Measurements from ENCODE around the gene SPTBN2.

Gene SPTBN2

DNA sequence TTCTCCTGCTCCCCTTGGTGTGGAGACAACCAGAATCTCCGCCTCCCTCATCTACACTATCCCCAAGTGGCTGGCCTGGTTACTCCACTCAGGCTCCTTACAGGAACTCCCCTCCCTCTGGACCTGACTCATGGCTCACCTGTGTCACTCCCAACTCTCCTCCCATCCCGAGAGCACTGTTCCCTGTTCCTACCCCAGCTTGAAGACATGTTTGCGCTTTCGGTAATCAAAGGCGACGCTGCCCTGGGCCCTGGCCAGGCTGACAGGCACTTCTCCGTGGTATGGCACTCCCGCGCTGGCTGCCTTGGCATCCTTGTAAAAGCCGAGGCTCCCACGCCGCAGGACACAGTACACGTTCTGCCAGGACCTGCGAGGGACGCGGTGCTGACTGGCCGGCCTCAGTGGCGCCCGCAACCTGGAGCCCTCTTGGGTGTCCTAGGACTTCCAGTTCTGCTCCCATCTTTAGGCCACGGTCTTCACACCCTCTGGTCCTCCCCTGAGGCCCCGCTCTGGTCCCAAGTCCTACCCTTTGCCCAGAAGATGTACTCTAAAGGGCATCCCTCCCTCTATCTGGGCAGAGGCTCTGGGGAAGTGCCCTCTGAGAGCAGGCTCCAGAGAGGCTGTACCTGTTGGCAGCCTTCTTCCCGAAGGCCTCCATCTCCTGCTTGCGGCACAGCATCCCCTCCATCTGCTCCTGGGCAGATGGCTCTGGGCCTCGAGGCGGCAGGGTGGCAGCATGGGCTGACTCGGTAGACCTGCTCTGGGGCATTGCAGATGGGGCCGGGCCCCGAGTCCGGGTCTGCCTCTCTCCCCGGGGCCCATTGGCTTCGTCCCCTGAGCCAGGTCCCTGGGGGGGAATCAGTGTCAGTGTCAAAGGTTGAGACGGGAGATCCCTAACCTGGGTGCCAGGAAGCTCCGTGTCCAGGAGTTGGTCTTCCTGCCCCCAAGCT is 41.9 kb downstream of the SPTBN2 start:
- Histone ChIP-seq H3K27me3 (ENCODE audit: control insufficient read depth in 5 of 5, insufficient read depth in 4 of 5, low read length in 5 of 5) (peaks cover 0 to 3% (median 0%) of the 10 kb centered on the region in 5 donors), H3K27ac (ENCODE audit: low read depth, low read length) (no peak overlapping the region), H3K9ac (ENCODE audit: low read length in 5 of 5) (no peak overlapping the region), H3K4me1 (ENCODE audit: control insufficient read depth in 5 of 5, insufficient read depth in 5 of 5, low read length in 5 of 5) (no peaks in the 10 kb centered on the region), H3K9me3 (ENCODE audit: control insufficient read depth in 5 of 5, low read length in 5 of 5) (no peaks in the 10 kb centered on the region), H3K4me3 (ENCODE audit: low read depth in 1 of 5, low read length in 5 of 5) (no peak overlapping the region), H3K36me3 (ENCODE audit: control insufficient read depth in 5 of 5, insufficient read depth in 5 of 5, low read length in 5 of 5) (peaks cover 0 to 8% (median 0%) of the 10 kb centered on the region in 5 donors)

DNA sequence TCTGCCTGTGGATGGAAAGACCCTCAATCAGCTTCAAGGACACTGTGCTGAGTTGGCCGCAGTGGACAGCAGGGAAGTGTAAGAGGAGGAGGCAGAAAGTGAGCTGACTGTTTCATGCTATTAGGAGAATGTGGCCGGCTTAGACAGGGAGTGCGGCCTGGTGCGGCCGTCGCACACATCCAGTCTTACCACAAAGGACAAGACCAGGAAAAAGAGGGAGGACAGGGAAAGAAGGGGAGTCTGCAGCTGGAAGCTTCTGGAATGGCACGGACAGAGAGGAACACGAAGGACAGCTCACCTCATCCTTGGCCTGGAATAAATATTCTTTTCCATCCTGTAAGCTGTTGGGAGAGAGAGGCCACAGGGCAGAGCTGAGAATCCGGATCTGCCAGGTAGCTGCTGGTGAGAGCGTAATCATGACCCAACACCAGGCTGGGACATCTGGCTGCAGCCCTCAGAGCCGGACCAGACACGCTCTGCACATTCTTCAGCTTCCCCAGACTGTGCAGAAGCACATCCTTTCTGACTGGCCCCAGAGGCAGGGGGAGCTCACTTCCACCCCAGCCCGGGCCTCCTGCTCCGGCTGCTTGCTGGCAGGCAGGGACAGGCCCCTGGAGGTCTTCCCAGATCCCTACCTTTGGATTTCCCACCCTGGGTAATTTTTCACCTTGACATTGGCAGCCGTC is 42.8 kb downstream of the SPTBN2 start:
- H3K27me3 ChIP-seq (ENCODE audit: control insufficient read depth in 5 of 5, insufficient read depth in 4 of 5, low read length in 5 of 5), result peaks cover 0 to 3% (median 0%) of the 10 kb centered on the region in 5 donors
- H3K36me3 ChIP-seq (ENCODE audit: control insufficient read depth in 5 of 5, insufficient read depth in 5 of 5, low read length in 5 of 5), result peaks cover 0 to 5% (median 0%) of the 10 kb centered on the region in 5 donors
- H3K9ac ChIP-seq (ENCODE audit: low read length in 5 of 5), result no peak overlapping the region
- H3K4me1 ChIP-seq (ENCODE audit: control insufficient read depth in 5 of 5, insufficient read depth in 5 of 5, low read length in 5 of 5), result no peaks in the 10 kb centered on the region
- H3K9me3 ChIP-seq (ENCODE audit: control insufficient read depth in 5 of 5, low read length in 5 of 5), result no peaks in the 10 kb centered on the region
- H3K27ac ChIP-seq (ENCODE audit: low read depth, low read length), result no peak overlapping the region
- H3K4me3 ChIP-seq (ENCODE audit: low read depth in 1 of 5, low read length in 5 of 5), result no peak overlapping the region

DNA sequence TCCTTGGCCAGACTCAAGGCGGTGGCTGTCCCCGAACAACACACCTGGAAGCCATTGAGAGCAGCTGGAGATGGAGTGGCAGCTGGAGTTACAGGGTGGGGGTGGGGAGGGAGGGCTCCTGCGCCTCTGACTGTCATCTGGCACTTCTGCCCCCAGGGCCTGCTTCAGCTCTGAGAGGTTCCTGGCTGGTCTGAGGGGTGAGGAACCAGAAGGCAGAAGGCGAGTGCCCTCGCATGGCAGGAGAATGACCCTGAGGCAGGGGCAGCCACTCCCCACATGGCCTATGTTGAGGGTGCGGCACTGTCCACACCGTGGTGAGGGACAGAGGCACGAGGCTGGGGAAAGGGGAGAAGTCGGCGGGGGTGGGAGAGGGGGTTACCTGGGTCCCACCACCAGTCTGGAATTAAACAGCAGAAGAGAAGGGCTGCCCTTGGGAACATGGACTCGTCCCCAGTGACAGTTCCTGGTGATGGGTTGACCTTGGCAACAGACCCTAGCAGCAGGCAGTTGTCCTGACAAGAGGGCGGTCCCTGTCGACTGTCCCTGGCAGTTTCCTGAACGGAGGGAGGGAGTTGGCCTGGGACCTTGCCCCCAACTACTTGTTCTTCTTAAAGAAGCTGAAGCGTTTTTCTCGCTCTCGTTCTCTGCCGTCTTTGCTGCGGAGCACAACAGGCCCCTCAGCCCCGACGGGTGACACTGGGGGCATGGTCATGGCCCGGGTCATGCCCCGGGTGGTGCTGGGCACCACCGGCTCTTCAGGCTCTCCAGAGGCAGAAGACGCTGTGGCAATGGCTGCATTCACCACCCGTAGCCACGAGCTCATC is 43.5 kb downstream of the SPTBN2 start:
- H3K9me3 ChIP-seq (ENCODE audit: control insufficient read depth in 5 of 5, low read length in 5 of 5), result no peaks in the 10 kb centered on the region
- H3K27me3 ChIP-seq (ENCODE audit: control insufficient read depth in 5 of 5, insufficient read depth in 4 of 5, low read length in 5 of 5), result peaks cover 0 to 3% (median 0%) of the 10 kb centered on the region in 5 donors
- H3K27ac ChIP-seq (ENCODE audit: low read depth, low read length), result no peak overlapping the region
- peaks cover 0 to 3% (median 0%) of the 10 kb centered on the region in 5 donors for H3K36me3 ChIP-seq (ENCODE audit: control insufficient read depth in 5 of 5, insufficient read depth in 5 of 5, low read length in 5 of 5)
- H3K9ac ChIP-seq (ENCODE audit: low read length in 5 of 5), result no peak overlapping the region
- no peak overlapping the region for H3K4me3 ChIP-seq (ENCODE audit: low read depth in 1 of 5, low read length in 5 of 5)
- H3K4me1 ChIP-seq (ENCODE audit: control insufficient read depth in 5 of 5, insufficient read depth in 5 of 5, low read length in 5 of 5), result no peaks in the 10 kb centered on the region

DNA sequence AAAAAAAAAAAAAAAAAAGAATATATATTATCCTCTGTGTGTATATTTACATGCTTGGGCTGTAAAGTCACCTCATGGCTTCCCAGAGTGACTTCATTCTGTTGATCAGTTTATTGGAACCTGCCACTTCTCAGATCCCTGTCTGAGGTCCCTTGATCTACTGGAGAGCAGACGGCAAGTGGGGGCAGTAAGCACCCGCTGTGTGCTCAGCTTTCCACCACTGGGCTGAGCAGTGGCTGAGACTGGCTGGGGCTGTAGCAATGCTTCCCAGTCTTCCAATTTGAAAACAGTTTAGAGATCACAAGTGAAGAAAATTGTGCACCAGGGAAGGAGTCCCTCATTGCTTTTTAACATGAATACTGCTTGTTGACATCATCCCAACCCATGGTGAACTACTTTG is 44.4 kb downstream of the SPTBN2 start:
- peaks cover 0 to 3% (median 0%) of the 10 kb centered on the region in 5 donors for H3K27me3 ChIP-seq (ENCODE audit: control insufficient read depth in 5 of 5, insufficient read depth in 4 of 5, low read length in 5 of 5)
- H3K9ac ChIP-seq (ENCODE audit: low read length in 5 of 5), result no peak overlapping the region
- H3K36me3 ChIP-seq (ENCODE audit: control insufficient read depth in 5 of 5, insufficient read depth in 5 of 5, low read length in 5 of 5), result peaks cover 0 to 3% (median 0%) of the 10 kb centered on the region in 5 donors
- no peaks in the 10 kb centered on the region for H3K4me1 ChIP-seq (ENCODE audit: control insufficient read depth in 5 of 5, insufficient read depth in 5 of 5, low read length in 5 of 5)
- H3K4me3 ChIP-seq (ENCODE audit: low read depth in 1 of 5, low read length in 5 of 5), result no peak overlapping the region
- H3K9me3 ChIP-seq (ENCODE audit: control insufficient read depth in 5 of 5, low read length in 5 of 5), result no peaks in the 10 kb centered on the region
- H3K27ac ChIP-seq (ENCODE audit: low read depth, low read length), result no peak overlapping the region

DNA sequence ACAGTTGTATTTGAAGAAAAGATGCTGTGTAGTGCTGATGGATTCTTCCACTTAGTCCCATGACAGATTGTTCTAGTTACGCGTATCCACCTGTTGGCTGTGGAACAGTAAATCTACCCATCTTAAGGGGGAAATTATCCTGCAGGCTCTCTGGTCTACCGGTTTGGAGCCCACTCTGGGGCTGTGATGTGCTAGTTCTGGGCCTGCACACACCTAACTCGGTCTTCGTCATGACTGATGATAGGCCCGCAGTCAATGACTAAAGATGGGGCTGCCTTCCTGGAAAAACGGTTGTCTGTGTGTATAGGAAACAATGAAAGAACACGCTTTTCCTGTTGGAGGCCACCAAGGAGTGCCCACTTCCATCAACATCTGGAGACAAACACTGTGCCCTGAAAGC is 45.1 kb downstream of the SPTBN2 start:
- Histone ChIP-seq H3K4me1 (ENCODE audit: control insufficient read depth in 5 of 5, insufficient read depth in 5 of 5, low read length in 5 of 5) (peaks cover 0 to under 1% (median 0%) of the 10 kb centered on the region in 5 donors), H3K27ac (ENCODE audit: low read depth, low read length) (no peak overlapping the region), H3K9me3 (ENCODE audit: control insufficient read depth in 5 of 5, low read length in 5 of 5) (no peaks in the 10 kb centered on the region), H3K9ac (ENCODE audit: low read length in 5 of 5) (no peak overlapping the region), H3K27me3 (ENCODE audit: control insufficient read depth in 5 of 5, insufficient read depth in 4 of 5, low read length in 5 of 5) (peaks cover 0 to under 1% (median 0%) of the 10 kb centered on the region in 5 donors), H3K36me3 (ENCODE audit: control insufficient read depth in 5 of 5, insufficient read depth in 5 of 5, low read length in 5 of 5) (peaks cover 0 to 3% (median 0%) of the 10 kb centered on the region in 5 donors), H3K4me3 (ENCODE audit: low read depth in 1 of 5, low read length in 5 of 5) (no peak overlapping the region)

DNA sequence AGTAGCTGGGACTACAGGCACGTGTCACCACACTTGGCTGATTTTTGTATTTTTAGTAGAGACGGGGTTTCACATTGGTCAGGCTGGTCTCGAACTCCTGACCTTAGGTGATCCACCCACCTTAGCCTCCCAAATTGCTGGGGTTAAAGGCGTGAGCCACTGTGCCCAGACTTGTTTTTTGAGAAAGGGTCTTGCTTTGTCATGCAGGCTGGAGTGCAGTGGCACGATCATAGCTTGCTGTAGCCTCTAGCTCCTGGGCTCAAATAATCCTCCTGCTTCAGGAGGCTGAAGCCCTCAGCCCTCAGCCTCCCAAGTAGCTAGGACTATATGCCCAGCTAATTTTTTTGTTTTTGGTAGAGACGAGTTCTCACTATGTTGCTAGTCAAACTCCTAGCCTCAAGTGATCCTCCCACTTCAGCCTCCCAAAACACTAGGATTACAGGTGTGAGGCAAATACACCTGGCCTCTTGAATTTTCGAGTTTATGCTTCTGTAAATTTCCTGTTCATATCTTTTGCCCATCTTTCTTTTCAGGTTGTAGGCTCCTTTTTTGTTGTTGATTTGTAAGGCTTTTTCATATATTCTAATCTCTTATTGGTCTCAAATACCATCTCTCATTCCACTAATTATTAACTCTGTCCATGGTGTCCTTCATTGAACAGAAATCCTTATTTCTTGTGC is 47.9 kb downstream of the SPTBN2 start:
- Histone ChIP-seq H3K4me1 (ENCODE audit: control insufficient read depth in 5 of 5, insufficient read depth in 5 of 5, low read length in 5 of 5) (peaks cover 4 to 24% (median 18%) of the 10 kb centered on the region in 5 donors), H3K36me3 (ENCODE audit: control insufficient read depth in 5 of 5, insufficient read depth in 5 of 5, low read length in 5 of 5) (no peaks in the 10 kb centered on the region), H3K27ac (ENCODE audit: low read depth, low read length) (no peak overlapping the region), H3K27me3 (ENCODE audit: control insufficient read depth in 5 of 5, insufficient read depth in 4 of 5, low read length in 5 of 5) (no peaks in the 10 kb centered on the region), H3K9ac (ENCODE audit: low read length in 5 of 5) (no peak overlapping the region), H3K4me3 (ENCODE audit: low read depth in 1 of 5, low read length in 5 of 5) (no peak overlapping the region), H3K9me3 (ENCODE audit: control insufficient read depth in 5 of 5, low read length in 5 of 5) (no peaks in the 10 kb centered on the region)

DNA sequence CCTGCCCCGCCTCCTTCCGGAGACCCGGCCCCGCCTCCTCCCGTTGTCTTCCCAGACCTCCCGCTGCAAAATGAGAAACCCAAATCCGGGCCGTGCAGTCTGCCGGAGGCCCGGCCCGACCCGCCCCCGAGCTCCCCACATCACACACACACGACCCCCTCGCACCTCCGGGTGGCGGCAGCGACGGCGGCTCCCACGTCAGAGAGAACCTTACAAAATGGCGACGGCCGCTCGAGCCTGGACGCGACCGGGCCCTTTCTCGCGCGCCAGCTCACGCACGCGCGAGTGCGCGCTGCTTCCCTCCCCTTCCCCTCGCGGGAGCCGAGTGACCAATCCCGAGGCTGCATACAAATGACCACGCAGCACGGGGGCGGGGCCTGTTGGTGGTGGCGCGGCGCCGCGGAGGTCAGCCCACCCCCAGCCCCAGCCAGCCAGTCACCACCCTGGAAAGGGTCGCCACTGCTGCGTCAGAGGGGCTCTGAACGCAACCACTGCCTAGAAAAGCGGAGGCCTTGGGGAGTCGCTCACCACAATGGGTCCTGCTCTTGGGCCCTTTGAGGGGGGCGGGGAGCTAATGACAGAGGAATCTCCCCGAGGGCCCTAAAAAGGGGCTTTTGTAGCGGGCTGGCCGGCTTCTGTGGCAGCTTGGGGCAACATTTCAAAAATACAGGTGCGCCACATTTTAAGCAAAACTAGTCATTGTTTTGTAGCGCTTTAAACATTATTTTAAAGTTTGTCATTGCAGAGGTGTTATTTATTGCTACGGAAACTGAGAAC is 51.2 kb downstream of the SPTBN2 start, which contains the start of gene RBM4B:
RBM4B (minus strand) TSS at position 289 of the 777 bp plus-strand sequence. CDS start 808 bp downstream, outside the sequence.
- H3K27ac ChIP-seq (ENCODE audit: low read depth, low read length), result peak within 1 kb of the TSS; percentile 98
- H3K4me3 ChIP-seq (ENCODE audit: low read depth in 1 of 5, low read length in 5 of 5), result peak within 1 kb of the TSS; percentile 79 to 99 (median 87)
- H3K27me3 ChIP-seq (ENCODE audit: control insufficient read depth in 5 of 5, insufficient read depth in 4 of 5, low read length in 5 of 5), result no peaks in the 10 kb centered on the region
- peaks cover 4 to 36% (median 25%) of the 10 kb centered on the region in 5 donors for H3K4me1 ChIP-seq (ENCODE audit: control insufficient read depth in 5 of 5, insufficient read depth in 5 of 5, low read length in 5 of 5)
- no peaks in the 10 kb centered on the region for H3K36me3 ChIP-seq (ENCODE audit: control insufficient read depth in 5 of 5, insufficient read depth in 5 of 5, low read length in 5 of 5)
- H3K9ac ChIP-seq (ENCODE audit: low read length in 5 of 5), result peak within 1 kb of the TSS; percentile 63 to 90 (median 71)
- no peaks in the 10 kb centered on the region for H3K9me3 ChIP-seq (ENCODE audit: control insufficient read depth in 5 of 5, low read length in 5 of 5)

DNA sequence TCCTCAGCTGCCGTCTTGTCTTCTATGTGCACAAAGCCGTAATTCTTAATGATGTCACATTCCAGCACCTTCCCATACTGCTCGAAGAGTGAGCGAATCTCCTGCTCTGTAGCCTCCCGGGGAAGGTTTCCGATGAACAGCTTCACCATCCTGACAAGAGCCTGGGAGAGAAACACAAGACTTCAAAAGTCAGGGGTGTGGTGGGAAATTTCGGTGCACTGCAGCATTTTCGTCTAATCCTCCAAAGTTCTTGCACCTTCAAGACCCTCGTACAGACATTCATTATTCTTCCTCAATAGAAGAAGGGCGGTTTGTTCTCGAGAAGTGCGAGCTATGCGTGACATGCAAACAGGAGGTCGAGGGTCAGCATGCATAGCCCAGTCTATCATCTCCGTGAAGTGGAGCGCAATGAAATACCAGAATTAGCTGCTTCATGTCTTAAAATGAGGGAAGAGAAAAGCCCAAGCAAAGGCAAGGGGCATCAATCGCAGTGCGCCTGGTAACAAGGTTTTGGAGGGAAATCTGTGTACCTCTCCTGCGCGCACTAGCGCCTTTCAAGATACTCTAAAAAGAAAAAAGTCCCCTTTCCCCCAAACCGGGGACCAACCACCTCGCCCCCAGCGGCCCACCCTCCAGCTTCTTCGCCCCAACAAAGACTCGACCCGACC is 52.0 kb downstream of the SPTBN2 start:
- Histone ChIP-seq H3K4me3 (ENCODE audit: low read depth in 1 of 5, low read length in 5 of 5) (peak overlapping the region; percentile 79 to 99 (median 87)), H3K4me1 (ENCODE audit: control insufficient read depth in 5 of 5, insufficient read depth in 5 of 5, low read length in 5 of 5) (peaks cover 4 to 36% (median 25%) of the 10 kb centered on the region in 5 donors), H3K9me3 (ENCODE audit: control insufficient read depth in 5 of 5, low read length in 5 of 5) (no peaks in the 10 kb centered on the region), H3K36me3 (ENCODE audit: control insufficient read depth in 5 of 5, insufficient read depth in 5 of 5, low read length in 5 of 5) (no peaks in the 10 kb centered on the region), H3K27ac (ENCODE audit: low read depth, low read length) (peak overlapping the region; percentile 98), H3K27me3 (ENCODE audit: control insufficient read depth in 5 of 5, insufficient read depth in 4 of 5, low read length in 5 of 5) (no peaks in the 10 kb centered on the region), H3K9ac (ENCODE audit: low read length in 5 of 5) (peak overlapping the region; percentile 63 to 90 (median 71))

Data from subcutaneous abdominal adipose tissue (tissue), 5 donors.